ENCODE measurements around the gene AGO1. TPM values are rescaled to one million over a fixed set of nuclear protein-coding genes. Genes with fewer than 3 reads are reported as not detected.

Gene AGO1
- total and polyA plus RNA-seq, 8 donors, result 20.8 to 29.7 (median 22.3) TPM

DNA sequence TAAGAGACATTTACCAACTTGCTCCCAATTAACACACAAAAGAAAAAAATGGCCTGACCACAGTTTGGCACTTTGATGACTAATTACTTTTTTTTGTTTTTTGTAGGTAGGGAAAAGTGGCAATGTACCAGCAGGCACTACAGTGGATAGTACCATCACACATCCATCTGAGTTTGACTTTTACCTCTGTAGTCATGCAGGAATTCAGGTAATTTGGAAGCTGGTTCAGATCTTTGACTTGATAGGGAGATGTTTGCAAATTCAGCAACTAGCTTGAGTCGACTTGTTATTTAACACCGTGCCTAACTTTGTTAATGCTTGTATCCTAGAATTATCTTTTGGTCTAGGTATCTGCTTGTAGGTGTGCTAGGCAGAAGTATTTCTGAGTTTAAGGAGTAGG is 33.0 kb upstream of the AGO1 start:
- DNase-seq, result no peak
- ATAC-seq, result no peak
- H3K36me3 ChIP-seq, result peaks cover 0 to 87% of the 10 kb centered on the region in 2 donors
- intact Hi-C loops (cut with DNase I), result no loop called here
- TF ChIP-seq, protein P1, sequence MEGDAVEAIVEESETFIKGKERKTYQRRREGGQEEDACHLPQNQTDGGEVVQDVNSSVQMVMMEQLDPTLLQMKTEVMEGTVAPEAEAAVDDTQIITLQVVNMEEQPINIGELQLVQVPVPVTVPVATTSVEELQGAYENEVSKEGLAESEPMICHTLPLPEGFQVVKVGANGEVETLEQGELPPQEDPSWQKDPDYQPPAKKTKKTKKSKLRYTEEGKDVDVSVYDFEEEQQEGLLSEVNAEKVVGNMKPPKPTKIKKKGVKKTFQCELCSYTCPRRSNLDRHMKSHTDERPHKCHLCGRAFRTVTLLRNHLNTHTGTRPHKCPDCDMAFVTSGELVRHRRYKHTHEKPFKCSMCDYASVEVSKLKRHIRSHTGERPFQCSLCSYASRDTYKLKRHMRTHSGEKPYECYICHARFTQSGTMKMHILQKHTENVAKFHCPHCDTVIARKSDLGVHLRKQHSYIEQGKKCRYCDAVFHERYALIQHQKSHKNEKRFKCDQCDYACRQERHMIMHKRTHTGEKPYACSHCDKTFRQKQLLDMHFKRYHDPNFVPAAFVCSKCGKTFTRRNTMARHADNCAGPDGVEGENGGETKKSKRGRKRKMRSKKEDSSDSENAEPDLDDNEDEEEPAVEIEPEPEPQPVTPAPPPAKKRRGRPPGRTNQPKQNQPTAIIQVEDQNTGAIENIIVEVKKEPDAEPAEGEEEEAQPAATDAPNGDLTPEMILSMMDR (IDR thresholded peaks at IDR 0.05), result no peak
- no peaks in the 10 kb centered on the region for H3K27me3 ChIP-seq
- H3K27ac ChIP-seq, result no peak overlapping the region
- H3K4me3 ChIP-seq, result no peak overlapping the region
- peaks cover 0 to 15% of the 10 kb centered on the region in 2 donors for H3K4me1 ChIP-seq
- H3K9me3 ChIP-seq, result no peaks in the 10 kb centered on the region

- H3K27me3 ChIP-seq, result no peaks in the 10 kb centered on the region
- H3K4me1 ChIP-seq, result peaks cover 0 to 15% of the 10 kb centered on the region in 2 donors
- intact Hi-C loops (cut with DNase I), result no loop called here
- no peaks in the 10 kb centered on the region for H3K9me3 ChIP-seq
- no peak overlapping the region for H3K27ac ChIP-seq
- no peak overlapping the region for H3K4me3 ChIP-seq
- ATAC-seq, result no peak
- TF ChIP-seq, protein P1 (IDR thresholded peaks at IDR 0.05), result no peak
- H3K36me3 ChIP-seq, result peaks cover 0 to 88% of the 10 kb centered on the region in 2 donors
- no peak for DNase-seq
These were observed 32.3 kb upstream of the AGO1 start for GRCh38 chr1:35850716-35851115.

DNA sequence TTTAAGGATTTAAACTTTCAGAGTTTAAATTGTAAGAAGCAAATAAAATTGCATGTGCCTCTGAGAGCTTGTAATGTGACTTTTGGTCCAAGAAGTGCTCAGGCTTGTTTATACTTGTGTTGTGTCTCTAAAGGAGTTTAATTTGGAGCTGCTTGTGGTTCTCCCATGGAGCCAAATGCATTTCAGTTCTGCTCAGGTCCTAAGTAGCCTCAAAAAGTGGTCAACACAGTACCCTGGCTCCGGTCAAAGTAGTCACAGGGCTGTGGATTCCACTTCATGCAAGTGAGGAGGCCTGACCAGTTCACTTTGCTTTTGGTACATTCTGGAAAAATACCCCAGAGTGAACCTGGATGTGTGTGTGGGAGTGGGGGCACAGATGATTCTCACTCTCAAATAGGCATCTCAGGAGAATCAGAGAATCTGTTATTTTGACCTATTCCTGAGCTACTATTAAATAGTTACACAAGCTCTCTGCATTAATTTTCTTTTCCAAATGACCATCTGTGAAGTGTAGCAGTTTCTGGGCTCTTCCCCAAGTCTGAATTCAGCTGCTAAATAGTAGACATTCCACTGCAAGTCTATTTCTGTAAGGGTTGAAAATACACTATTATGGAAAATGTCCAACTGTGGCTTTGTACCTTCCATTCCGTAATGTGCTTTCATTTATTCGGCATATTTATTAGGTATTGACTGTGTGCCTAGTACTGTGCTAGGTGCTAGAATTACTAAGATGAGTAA is 31.7 kb upstream of the AGO1 start:
- no peak overlapping the region for H3K4me3 ChIP-seq
- peak; percentile 40 for ATAC-seq
- intact Hi-C loops (cut with DNase I), result no loop called here
- H3K36me3 ChIP-seq, result peaks cover 0 to 88% of the 10 kb centered on the region in 2 donors
- no peaks in the 10 kb centered on the region for H3K27me3 ChIP-seq
- H3K9me3 ChIP-seq, result no peaks in the 10 kb centered on the region
- peak in 2 of 4 donors; percentile 67 to 78 for DNase-seq
- TF ChIP-seq, protein P1 (IDR thresholded peaks at IDR 0.05), result no peak
- peak overlapping the region in 1 of 2 donors; percentile 27 for H3K27ac ChIP-seq
- H3K4me1 ChIP-seq, result peaks cover 0 to 15% of the 10 kb centered on the region in 2 donors

DNA sequence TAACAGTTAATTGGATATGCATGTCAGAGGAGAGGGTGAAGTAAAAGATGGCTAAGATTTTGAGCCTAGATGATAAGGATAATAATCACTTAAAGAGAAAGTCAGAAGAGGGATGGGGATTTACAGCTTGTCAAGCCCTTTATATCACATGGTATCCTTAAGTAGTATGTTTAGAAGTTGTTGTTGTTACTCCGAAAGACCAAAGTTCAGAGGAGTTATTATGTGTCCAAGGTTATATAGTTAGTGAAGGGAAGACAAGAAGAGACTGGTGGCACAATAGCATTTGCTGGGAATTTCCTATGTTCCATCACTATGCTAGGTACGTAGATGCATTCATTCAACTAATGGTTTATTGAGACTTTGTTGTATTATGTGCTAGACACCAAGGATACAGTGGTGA is 30.8 kb upstream of the AGO1 start:
- no peak overlapping the region for H3K27ac ChIP-seq
- peaks cover 0 to 80% of the 10 kb centered on the region in 2 donors for H3K36me3 ChIP-seq
- no peaks in the 10 kb centered on the region for H3K27me3 ChIP-seq
- DNase-seq (no peak), ATAC-seq (no peak)
- no peaks in the 10 kb centered on the region for H3K9me3 ChIP-seq
- intact Hi-C loops (cut with DNase I), result no loop called here
- no peak overlapping the region for H3K4me3 ChIP-seq
- H3K4me1 ChIP-seq, result peaks cover 0 to 21% of the 10 kb centered on the region in 2 donors
- TF ChIP-seq, protein P1 (IDR thresholded peaks at IDR 0.05), result no peak

DNA sequence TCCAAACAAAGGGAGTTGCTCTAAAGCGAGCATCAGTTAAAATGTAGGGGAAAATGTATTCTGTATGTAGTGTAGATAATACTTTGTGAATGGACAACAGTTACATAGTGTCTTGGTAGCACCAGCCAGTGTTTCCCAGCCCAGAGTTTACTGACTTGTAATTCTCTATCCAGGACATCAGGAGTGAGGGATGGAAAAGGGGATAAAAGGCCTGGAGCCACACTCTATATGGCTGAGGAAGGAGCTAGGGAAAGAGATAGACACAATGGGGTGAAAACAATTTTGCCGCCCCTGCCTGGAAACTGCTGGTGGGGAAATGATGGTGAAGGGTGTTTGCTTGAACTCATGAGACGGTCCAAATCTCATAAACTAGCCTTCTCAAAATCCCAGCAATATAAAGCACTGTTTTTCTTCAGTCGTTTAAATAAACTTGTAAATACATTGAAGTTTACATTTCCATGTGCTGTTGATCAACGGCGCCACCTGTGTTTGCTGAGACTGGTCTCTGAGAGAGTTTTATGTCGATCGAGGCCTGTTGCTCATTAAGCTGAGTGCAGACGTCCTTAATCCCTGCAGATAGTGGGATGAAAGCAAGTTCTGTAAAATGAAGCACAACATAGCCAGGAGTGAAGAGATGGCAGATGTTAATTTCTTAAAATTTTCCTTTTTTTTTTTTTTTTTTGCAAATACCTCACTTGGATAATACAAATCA is 27.9 kb upstream of the AGO1 start:
- peaks cover 0 to 9% of the 10 kb centered on the region in 2 donors for H3K4me1 ChIP-seq
- peaks cover 0 to 67% of the 10 kb centered on the region in 2 donors for H3K36me3 ChIP-seq

More for the DNA sequence above, 27.9 kb upstream of the AGO1 start:
- Histone ChIP-seq H3K27me3 (no peaks in the 10 kb centered on the region), H3K27ac (no peak overlapping the region), H3K4me3 (no peak overlapping the region), H3K9me3 (no peaks in the 10 kb centered on the region)
- DNase-seq, result no peak
- intact Hi-C loops (cut with DNase I), result no loop called here
- ATAC-seq, result no peak
- TF ChIP-seq, protein P1 (IDR thresholded peaks at IDR 0.05), result no peak

All from left lung (tissue), 10 donors.